HuH-7.5 (cell line): ENCODE data around the gene DIPK1C.

Source experiments
- DNase-seq: peaks from one replicate; pipeline ENCODE4 v3.0.0; 2011; ENCODE audit warnings: low spot score

The DIPK1C gene

GRCh38 chr18:74419761-74420160, 37.3 kb downstream of the DIPK1C start:
- DNase-seq, result no peak

- no peak for DNase-seq
These were observed 39.1 kb downstream of the DIPK1C start for GRCh38 chr18:74418023-74418422.

- no peak for DNase-seq
These were observed 41.0 kb downstream of the DIPK1C start for GRCh38 chr18:74416124-74416523.

DNA sequence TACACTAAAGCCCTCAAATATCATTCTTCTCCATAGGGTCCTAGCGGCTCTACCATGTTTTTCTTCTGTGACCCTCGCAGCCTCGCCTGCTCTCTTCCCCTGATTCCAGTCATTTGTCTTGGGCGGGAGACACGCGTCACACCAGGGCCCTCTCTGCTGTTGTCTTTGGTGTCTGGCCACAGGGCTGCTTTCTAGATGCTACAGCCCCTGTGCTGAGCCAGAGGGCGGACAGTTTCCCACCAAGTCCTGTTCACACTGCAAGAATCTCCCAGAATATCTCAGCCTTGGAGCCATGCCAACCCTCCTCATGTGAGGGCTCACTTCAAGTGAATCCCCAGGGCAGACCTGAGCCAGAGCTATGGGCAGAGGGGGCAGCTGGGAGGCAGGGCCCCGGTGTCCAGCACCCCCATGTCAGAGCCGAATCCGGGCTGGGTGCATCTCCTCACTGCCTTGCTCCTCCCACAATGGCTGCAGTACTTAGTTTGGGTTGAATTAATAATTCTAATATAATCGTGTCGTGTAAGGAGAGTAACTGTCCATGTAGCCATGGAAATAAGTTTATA, 42.1 kb downstream of the DIPK1C start:
- no peak for DNase-seq

GRCh38 chr18:74413836-74414235, 43.3 kb downstream of the DIPK1C start:
- no peak for DNase-seq

GRCh38 chr18:74412116-74412880, 44.8 kb downstream of the DIPK1C start:
- no peak for DNase-seq

- no peak for DNase-seq
These were observed 45.6 kb downstream of the DIPK1C start for GRCh38 chr18:74411475-74411874.

DNA sequence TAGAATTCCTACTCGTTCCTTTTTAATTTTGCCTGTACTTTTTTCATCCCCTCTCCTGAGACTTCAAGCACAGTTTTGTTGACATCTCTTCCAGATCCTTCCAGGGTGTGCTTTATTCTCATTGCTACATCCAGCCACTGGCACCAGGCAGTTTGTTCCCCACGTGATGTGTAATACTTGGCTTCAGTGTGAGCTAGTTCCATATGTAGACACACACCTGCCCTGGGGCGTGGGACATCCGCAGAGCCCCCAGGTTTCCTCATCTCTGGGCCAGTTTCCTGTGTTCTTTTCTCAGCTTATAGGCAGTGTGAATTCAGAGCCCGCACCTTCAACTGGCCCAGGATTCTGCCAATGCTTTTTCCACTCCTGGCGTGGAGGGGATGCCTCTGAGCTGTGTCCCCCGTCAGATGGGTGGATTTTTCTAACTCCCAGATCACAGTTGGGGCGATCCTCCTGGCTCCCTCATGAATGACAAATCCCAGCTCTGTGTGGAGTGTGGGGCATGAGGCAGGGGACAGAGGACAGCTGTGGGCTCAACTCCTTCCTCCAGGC, 46.6 kb downstream of the DIPK1C start:
- no peak for DNase-seq

DNA sequence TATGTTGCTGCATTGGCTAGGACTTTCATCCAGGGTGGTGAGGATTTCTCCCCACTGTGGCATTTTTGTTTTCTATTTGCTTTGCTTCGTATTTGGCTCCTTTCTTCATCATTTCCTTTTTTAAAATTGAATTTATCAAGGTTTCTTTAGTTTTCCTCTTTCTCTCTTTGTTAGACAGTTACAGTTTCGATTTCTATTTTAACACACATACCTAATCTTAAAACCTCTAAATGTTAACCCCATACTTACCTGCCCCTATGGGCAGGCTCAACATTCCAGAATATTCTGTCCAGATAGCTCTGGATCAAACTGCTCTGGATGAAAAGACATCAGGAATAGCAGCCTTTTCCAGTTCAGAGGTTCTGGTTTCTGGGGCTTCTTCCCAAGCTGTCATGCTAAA, 49.2 kb downstream of the DIPK1C start:
- no peak for DNase-seq

DNA sequence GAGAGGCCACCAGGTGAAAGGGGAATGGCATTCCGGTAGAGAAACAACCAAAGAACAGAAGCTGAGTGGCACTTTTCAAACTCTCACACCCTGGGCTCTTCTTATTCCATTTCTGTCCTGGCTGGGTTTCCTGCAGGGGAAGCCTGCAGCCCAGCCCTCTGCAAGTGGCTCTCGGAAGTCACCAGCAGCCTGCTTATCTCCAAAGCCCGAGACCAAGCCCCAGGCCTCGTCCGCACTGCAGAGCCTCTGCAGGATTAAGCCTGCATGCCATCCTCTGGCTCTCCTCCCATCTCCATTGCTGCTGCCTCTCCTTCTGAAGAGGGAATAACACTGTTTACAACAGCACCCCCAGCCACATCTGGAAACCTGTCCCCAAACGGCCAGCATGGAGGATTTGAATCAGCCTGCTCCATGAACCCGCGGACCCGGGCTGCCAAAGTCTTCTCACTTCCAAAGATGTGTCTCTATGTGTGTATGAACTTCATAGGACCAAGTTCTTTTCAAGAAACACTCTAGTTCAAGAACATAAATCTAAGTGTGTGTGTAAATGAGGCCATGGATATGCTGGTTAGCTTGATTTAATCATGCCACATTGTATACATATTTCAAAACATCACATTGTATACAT, 54.2 kb downstream of the DIPK1C start:
- DNase-seq, result no peak

- DNase-seq, result no peak
These were observed 56.3 kb downstream of the DIPK1C start for GRCh38 chr18:74400813-74401212.

- no peak for DNase-seq
These were observed 57.8 kb downstream of the DIPK1C start for GRCh38 chr18:74399091-74399887.

GRCh38 chr18:74397572-74397971, 59.5 kb downstream of the DIPK1C start:
- DNase-seq, result no peak

DNA sequence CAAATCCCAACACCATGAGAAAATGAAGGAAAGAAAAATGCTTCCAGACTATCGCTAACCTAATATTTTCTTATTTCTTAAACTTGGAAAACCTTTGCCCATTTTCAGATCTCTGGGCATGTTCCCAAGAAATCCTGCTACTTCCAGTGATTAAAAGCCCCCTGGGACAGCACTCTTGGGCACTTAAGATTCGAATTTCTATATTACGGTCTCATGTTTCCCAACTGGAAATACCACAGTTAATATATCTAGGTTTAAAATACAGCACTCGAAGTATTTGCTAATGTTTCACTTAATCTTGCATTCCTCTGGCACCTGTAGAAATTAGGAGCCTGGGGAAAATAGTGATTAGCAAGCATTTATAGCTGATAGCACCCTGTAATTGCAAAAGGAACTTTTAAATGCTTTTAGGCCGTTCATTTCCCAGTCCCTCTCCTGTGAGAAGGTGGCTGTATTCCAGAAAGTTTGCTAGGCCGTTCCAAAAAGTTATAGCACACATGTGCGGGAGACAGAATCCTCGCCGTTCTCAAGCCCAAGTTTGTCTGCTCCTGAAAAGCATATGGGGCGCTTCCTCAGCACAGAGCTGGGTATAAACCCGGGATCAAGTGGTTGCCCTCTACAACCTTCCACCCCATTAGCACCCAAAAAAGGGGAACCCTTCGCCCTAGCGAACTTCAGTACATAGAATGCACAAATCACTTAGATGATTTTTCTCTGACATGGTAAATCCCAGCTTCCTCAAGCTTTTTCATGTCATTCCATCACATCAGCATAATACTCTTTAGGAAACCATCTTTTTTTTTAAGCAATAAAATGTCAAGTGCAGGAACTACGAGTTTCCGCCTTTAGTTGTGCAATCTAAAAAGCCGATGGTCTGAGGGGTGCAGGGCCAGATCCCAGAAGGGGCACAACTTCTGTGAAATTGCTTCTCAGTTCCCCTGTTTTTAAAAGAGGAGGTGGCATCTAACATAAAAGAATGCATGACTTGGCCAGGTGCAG, 60.6 kb downstream of the DIPK1C start:
- no peak for DNase-seq

- no peak for DNase-seq
These were observed 61.4 kb downstream of the DIPK1C start for GRCh38 chr18:74395648-74396154.

DNA sequence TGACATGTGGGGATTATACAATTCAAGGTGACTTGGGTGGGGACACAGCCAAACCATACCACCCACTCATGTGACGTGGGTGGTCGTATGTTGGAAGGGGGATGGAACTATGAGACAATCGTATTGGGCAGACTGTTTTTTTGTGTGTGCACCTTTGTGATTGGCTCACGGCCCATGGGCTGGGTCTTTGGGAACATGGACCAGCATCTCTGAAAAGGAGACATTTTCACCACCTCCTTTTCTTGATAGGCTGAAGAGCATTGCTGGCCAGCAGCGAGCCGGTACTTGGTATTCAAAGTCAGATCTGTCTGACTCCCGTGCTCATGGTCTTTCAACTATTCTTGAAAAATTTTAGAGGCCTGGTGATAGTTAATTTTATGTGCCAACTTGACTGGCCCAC, 62.1 kb downstream of the DIPK1C start:
- no peak for DNase-seq

DNA sequence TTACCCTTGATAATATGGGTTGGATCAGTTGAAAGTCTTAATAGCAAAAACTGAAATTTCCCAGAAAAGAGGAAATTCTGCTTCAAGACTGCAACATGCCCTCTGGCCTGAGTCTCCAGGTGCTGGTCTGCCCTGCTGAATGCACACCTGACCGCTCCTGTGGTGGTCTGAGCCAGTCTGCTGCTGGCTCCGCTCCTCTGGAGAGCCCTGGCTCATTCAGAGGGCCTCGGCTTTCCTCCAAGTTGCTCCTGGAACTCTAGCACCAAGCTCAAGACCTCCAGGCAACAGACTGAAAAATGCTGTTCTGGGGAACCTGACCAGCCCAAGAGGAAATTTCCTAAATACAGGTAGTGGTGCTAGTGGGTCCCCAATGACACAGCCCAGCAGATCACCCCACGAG, 64.8 kb downstream of the DIPK1C start:
- DNase-seq, result no peak

- DNase-seq, result no peak
These were observed 66.2 kb downstream of the DIPK1C start for GRCh38 chr18:74390900-74391299.

DNA sequence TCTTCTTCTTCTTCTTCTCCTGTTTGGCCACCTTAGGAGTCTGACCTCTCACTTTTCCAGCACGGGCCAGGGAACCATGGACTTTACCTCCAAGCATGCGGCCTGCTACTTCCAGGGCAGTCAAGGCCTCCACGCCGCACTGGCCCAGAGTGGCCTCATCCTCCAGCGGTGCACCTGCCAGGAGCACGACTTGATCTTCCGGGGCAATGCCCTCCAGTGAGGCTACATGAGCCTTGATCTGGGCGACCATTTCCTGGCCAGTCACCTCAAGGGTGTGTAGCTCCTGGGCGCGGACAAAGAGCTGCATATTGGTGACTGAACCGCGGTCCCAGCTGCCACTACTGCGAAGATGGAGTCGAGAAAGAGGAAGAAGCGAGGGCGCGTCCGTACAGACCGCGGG, 67.1 kb downstream of the DIPK1C start:
- no peak for DNase-seq

DNA sequence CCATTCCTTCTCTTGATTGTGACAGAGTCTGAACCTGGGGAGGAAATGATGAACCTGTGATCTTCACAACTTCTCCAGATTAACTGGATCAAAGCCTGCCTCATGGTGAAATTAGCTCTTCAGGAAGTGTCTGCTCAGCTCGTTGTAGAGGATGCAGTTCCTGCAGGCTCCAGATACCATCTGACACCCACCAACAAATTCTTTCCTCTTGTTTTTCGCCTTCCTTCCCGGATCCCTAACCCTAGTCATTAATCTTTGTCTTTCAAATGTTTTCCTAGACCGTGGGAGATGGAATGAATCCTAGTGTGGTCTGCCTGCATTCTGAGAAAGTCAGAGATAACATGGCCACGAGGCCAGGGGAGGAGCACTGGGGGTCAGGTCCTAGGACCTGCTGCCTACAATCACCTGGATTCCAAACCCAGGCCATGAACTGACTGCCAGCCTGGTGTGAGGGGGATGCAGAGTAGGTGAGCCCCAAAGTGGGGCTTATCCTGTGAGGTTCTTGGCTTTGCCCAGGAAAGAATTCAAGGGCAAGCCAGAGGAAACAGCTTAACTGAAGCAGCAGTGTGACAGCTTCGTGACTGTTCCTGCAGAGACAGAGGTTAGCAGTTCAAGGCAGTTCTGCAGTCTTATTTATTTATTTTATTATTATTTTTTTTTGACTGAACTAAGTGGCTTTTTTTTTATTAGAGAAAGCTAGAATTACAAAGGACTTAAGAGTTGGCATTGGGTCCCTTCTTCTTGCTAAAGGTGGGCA, 67.8 kb downstream of the DIPK1C start:
- DNase-seq, result no peak
